ENCODE data around the gene GALR3. TPM values are rescaled to one million over a fixed set of nuclear protein-coding genes. Genes with fewer than 3 reads are reported as not detected.

The GALR3 gene
- total and polyA plus RNA-seq, 2 experiments from 2014 or later, result 1.0 TPM; not detected in 1

GRCh38 chr22:37811867-37812266, 11.3 kb upstream of the GALR3 start:
- peaks cover 5% of the 10 kb centered on the region for H3K4me1 ChIP-seq (ENCODE audit: low read depth)
- H3K4me3 ChIP-seq, result no peak overlapping the region
- H3K27me3 ChIP-seq, result no peaks in the 10 kb centered on the region
- no peak for TF ChIP-seq CTCF (IDR thresholded peaks at IDR 0.05; ENCODE audit: low read depth, low read length)
- peaks cover 10% of the 10 kb centered on the region for H3K36me3 ChIP-seq
- H3K27ac ChIP-seq, result no peak overlapping the region
- DNase-seq (ENCODE audit: low read depth in 1 of 2, low spot score in 1 of 2), result no peak
- H3K9me3 ChIP-seq (ENCODE audit: low read depth), result no peaks in the 10 kb centered on the region

GRCh38 chr22:37812869-37813678, 10.1 kb upstream of the GALR3 start:
- TF ChIP-seq CTCF (IDR thresholded peaks at IDR 0.05; ENCODE audit: low read depth, low read length), result no peak
- H3K4me1 ChIP-seq (ENCODE audit: low read depth), result peaks cover 5% of the 10 kb centered on the region
- H3K4me3 ChIP-seq, result no peak overlapping the region
- H3K27me3 ChIP-seq, result no peaks in the 10 kb centered on the region
- DNase-seq (ENCODE audit: low read depth in 1 of 2, low spot score in 1 of 2), result no peak
- no peak overlapping the region for H3K27ac ChIP-seq
- peaks cover 10% of the 10 kb centered on the region for H3K36me3 ChIP-seq
- no peaks in the 10 kb centered on the region for H3K9me3 ChIP-seq (ENCODE audit: low read depth)

- H3K27me3 ChIP-seq, result peaks cover 7% of the 10 kb centered on the region
- H3K4me3 ChIP-seq, result no peak overlapping the region
- H3K36me3 ChIP-seq, result peaks cover 10% of the 10 kb centered on the region
- H3K27ac ChIP-seq, result no peak overlapping the region
- no peak for DNase-seq (ENCODE audit: low read depth in 1 of 2, low spot score in 1 of 2)
- H3K9me3 ChIP-seq (ENCODE audit: low read depth), result no peaks in the 10 kb centered on the region
- peaks cover 3% of the 10 kb centered on the region for H3K4me1 ChIP-seq (ENCODE audit: low read depth)
- TF ChIP-seq CTCF (IDR thresholded peaks at IDR 0.05; ENCODE audit: low read depth, low read length), result no peak
These were observed 7.6 kb upstream of the GALR3 start for GRCh38 chr22:37815593-37815992.

- H3K36me3 ChIP-seq, result peaks cover 10% of the 10 kb centered on the region
- H3K27ac ChIP-seq, result no peak overlapping the region
- peaks cover 3% of the 10 kb centered on the region for H3K4me1 ChIP-seq (ENCODE audit: low read depth)
- DNase-seq (ENCODE audit: low read depth in 1 of 2, low spot score in 1 of 2), result no peak
- no peak for TF ChIP-seq CTCF (IDR thresholded peaks at IDR 0.05; ENCODE audit: low read depth, low read length)
- H3K27me3 ChIP-seq, result peaks cover 7% of the 10 kb centered on the region
- H3K4me3 ChIP-seq, result no peak overlapping the region
- H3K9me3 ChIP-seq (ENCODE audit: low read depth), result no peaks in the 10 kb centered on the region
These were observed 6.5 kb upstream of the GALR3 start for GRCh38 chr22:37816543-37817180.

GRCh38 chr22:37817705-37818408, 5.3 kb upstream of the GALR3 start:
- peak; percentile 88 to 92 for DNase-seq (ENCODE audit: low read depth in 1 of 2, low spot score in 1 of 2)
- Histone ChIP-seq H3K4me1 (ENCODE audit: low read depth) (peaks cover 3% of the 10 kb centered on the region), H3K36me3 (peaks cover 10% of the 10 kb centered on the region), H3K27ac (peak overlapping the region; percentile 86), H3K4me3 (peak overlapping the region; percentile 10), H3K9me3 (ENCODE audit: low read depth) (no peaks in the 10 kb centered on the region), H3K27me3 (peaks cover 16% of the 10 kb centered on the region)
- peak; percentile 92 for TF ChIP-seq CTCF (IDR thresholded peaks at IDR 0.05; ENCODE audit: low read depth, low read length)

Measured in cardiac muscle cell (in vitro differentiated cells and primary cell).